CD14-positive monocyte (primary cell): Measurements from ENCODE around the gene LMBRD1. TPM values are rescaled to one million over a fixed set of nuclear protein-coding genes. Genes with fewer than 3 reads are reported as not detected.

ENCODE experiments used
- DNase-seq, 3 donors: peaks; one replicate each; pipeline ENCODE4 v3.0.0-alpha.2; 2011 to 2022
- H2AFZ ChIP-seq: 2 replicates; pipeline ENCODE4 v1.6.0; 2012; ENCODE audit warnings: mild to moderate bottlenecking, low read depth, low read length, inconsistent platforms; ENCODE audit not compliant: insufficient read depth, poor library complexity, severe bottlenecking
- H3K27ac ChIP-seq, 2 donors: 1 replicate in 1 of 2; 2 replicates in 1 of 2; pipeline ENCODE4 v1.5.1; 2012 to 2013; ENCODE audit warnings: low read length in 2 of 2, control low read depth in 1 of 2, inconsistent platforms in 1 of 2, low read depth in 1 of 2, mild to moderate bottlenecking in 1 of 2
- H3K27me3 ChIP-seq, 2 donors: one replicate each; pipeline versions ENCODE4 v1.6.0 to v1.6.1; 2011 to 2013; ENCODE audit warnings: low read length in 2 of 2; ENCODE audit not compliant: control insufficient read depth in 2 of 2, insufficient read depth in 2 of 2
- H3K36me3 ChIP-seq, 2 donors: replicated peaks in 1 of 2; 1 replicate in 1 of 2; 2 replicates in 1 of 2; pipeline versions ENCODE4 v1.5.1 to v1.6.1; 2012 to 2013; ENCODE audit warnings: low read length in 2 of 2, control low read depth in 1 of 2, inconsistent platforms in 1 of 2, mild to moderate bottlenecking in 1 of 2; ENCODE audit not compliant: insufficient read depth in 2 of 2, control insufficient read depth in 1 of 2
- H3K4me1 ChIP-seq, 2 donors: 1 replicate in 1 of 2; 2 replicates in 1 of 2; pipeline versions ENCODE4 v1.5.1 to v1.6.1; 2012 to 2013; ENCODE audit warnings: low read length in 2 of 2, control low read depth in 1 of 2, inconsistent platforms in 1 of 2, mild to moderate bottlenecking in 1 of 2, moderate library complexity in 1 of 2; ENCODE audit not compliant: insufficient read depth in 2 of 2, control insufficient read depth in 1 of 2
- H3K4me2 ChIP-seq: replicated peaks from 2 replicates; pipeline ENCODE3; 2012; ENCODE audit warnings: low read length, moderate library complexity, mild to moderate bottlenecking; ENCODE audit not compliant: poor library complexity, severe bottlenecking; ENCODE audit errors: extremely low read depth
- H3K4me3 ChIP-seq, 3 experiments: fragments of 200-600 bp in 1 of 3; sonication (generic) in 1 of 3; replicated peaks in 1 of 3; 1 replicate in 2 of 3; 2 replicates in 1 of 3; pipeline ENCODE4 v1.5.1; 2011 to 2013; ENCODE audit warnings: low read length in 3 of 3, mild to moderate bottlenecking in 3 of 3, control low read depth in 2 of 3, low read depth in 2 of 3, inconsistent platforms in 1 of 3, moderate library complexity in 1 of 3
- H3K79me2 ChIP-seq: 2 replicates; pipeline ENCODE4 v1.6.0; 2012; ENCODE audit warnings: mild to moderate bottlenecking, control low read depth, inconsistent platforms, low read length, moderate library complexity; ENCODE audit not compliant: insufficient read depth
- H3K9ac ChIP-seq: 2 replicates; pipeline ENCODE4 v1.6.0; 2017; ENCODE audit warnings: low read length, mild to moderate bottlenecking; ENCODE audit not compliant: insufficient read depth, poor library complexity, severe bottlenecking
- H3K9me3 ChIP-seq, 2 donors: replicated peaks in 1 of 2; 1 replicate in 1 of 2; 2 replicates in 1 of 2; pipeline versions ENCODE4 v1.5.1 to v1.6.1; 2012 to 2013; ENCODE audit warnings: low read length in 2 of 2, control low read depth in 1 of 2; ENCODE audit not compliant: control insufficient read depth in 1 of 2, insufficient read depth in 1 of 2
- H4K20me1 ChIP-seq: 2 replicates; pipeline ENCODE4 v1.6.0; 2012; ENCODE audit warnings: mild to moderate bottlenecking, low read length, control low read depth, moderate library complexity; ENCODE audit not compliant: insufficient read depth
- H3K27ac Mint-ChIP-seq, 7 donors: one replicate each; pipeline ENCODE4 v1.8.0; 2020; ENCODE audit warnings: mild to moderate bottlenecking in 7 of 7, mixed read lengths in 7 of 7, moderate library complexity in 6 of 7, inconsistent platforms in 2 of 7
- H3K27me3 Mint-ChIP-seq, 3 donors: one replicate each; pipeline ENCODE4 v1.8.0; 2021 to 2022; ENCODE audit warnings: low read depth in 3 of 3, mild to moderate bottlenecking in 3 of 3, mixed read lengths in 3 of 3, moderate library complexity in 3 of 3, inconsistent platforms in 1 of 3
- H3K36me3 Mint-ChIP-seq, 2 donors: one replicate each; pipeline ENCODE4 v1.8.0; 2020; ENCODE audit warnings: mixed read lengths in 2 of 2, inconsistent platforms in 1 of 2, mild to moderate bottlenecking in 1 of 2
- H3K4me1 Mint-ChIP-seq: one replicate; pipeline ENCODE4 v1.8.0; 2020; ENCODE audit warnings: mild to moderate bottlenecking, mixed read lengths
- H3K4me3 Mint-ChIP-seq, 2 donors: one replicate each; pipeline ENCODE4 v1.8.0; 2020; ENCODE audit warnings: mild to moderate bottlenecking in 2 of 2, mixed read lengths in 2 of 2, moderate library complexity in 1 of 2
- H3K9me3 Mint-ChIP-seq, 7 donors: one replicate each; pipeline ENCODE4 v1.8.0; 2020 to 2022; ENCODE audit warnings: mixed read lengths in 7 of 7, mild to moderate bottlenecking in 6 of 7, moderate library complexity in 6 of 7, inconsistent platforms in 2 of 7
- CTCF ChIP-seq: fragments of 200-600 bp; IDR thresholded peaks from one replicate; pipeline ENCODE4 v1.8.0; 2022; ENCODE audit warnings: antibody characterized with exemption, mild to moderate bottlenecking
- WGBS: methylation state at CpG from one replicate; pipeline ENCODE4 v1.1.5; 2013; ENCODE audit warnings: missing lambda C conversion rate; ENCODE audit not compliant: insufficient coverage; 5-methylcytosine and 5-hydroxymethylcytosine counted together
- intact Hi-C, 2 donors: fragments of 100-400 bp; cut with micrococcal nuclease; formaldehyde crosslinking; loops; one replicate each; pipeline versions ENCODE4 v1.15.0 to v1.15.1; 2023
- polyA plus RNA-seq, 3 donors: library from polyadenylated mRNA; depleted of rRNA in 1 of 3; unstranded in 2 of 3; stranded (reverse) in 1 of 3; fragments of 300-500 nt in 2 of 3; fragments of >200 nt in 1 of 3; fragmentation: Illumina TruSeq in 2 of 3; gene quantifications; 1 replicate in 2 of 3; 2 replicates in 1 of 3; pipeline ENCODE4 v1.2.3, GENCODE V29; 2012 to 2021

LMBRD1 gene
- polyA plus RNA-seq, 3 donors, result 24.7 to 71.6 (median 64.2) TPM

- intact Hi-C loops, result no loop called here
- WGBS, result no CpG with 5 or more reads among the region's 1 CpG
- no peaks in the 10 kb centered on the region for H3K9me3 ChIP-seq
- H3K36me3 ChIP-seq, result peaks cover 0 to 26% of the 10 kb centered on the region in 2 donors
- Mint-ChIP-seq H3K36me3 (peaks cover 28 to 45% of the 10 kb centered on the region in 2 donors), H3K4me3 (no peak overlapping the region), H3K9me3 (no peaks in the 10 kb centered on the region), H3K27me3 (peaks cover 0 to 3% (median 0%) of the 10 kb centered on the region in 3 donors), H3K4me1 (no peaks in the 10 kb centered on the region), H3K27ac (no peak overlapping the region)
- no peak for DNase-seq
- no peak overlapping the region for H3K27ac ChIP-seq
- H3K79me2 ChIP-seq, result no peaks in the 10 kb centered on the region
- no peaks in the 10 kb centered on the region for H4K20me1 ChIP-seq
- no peaks in the 10 kb centered on the region for H3K27me3 ChIP-seq
- H3K4me1 ChIP-seq, result no peaks in the 10 kb centered on the region
- no peak for TF ChIP-seq CTCF
- no peak overlapping the region for H3K9ac ChIP-seq
- no peak overlapping the region for H2AFZ ChIP-seq
- H3K4me3 ChIP-seq, result no peak overlapping the region
- H3K4me2 ChIP-seq, result no peak overlapping the region
These were observed 105.8 kb downstream of the LMBRD1 start for GRCh38 chr6:69690986-69691385.

GRCh38 chr6:69680302-69680701 is 116.5 kb downstream of the LMBRD1 start:
- no peak overlapping the region for H3K27ac Mint-ChIP-seq
- no peaks in the 10 kb centered on the region for H3K4me1 Mint-ChIP-seq
- Histone ChIP-seq H2AFZ (no peak overlapping the region), H3K36me3 (peaks cover 15 to 27% of the 10 kb centered on the region in 2 donors), H3K4me2 (no peak overlapping the region), H3K9ac (no peak overlapping the region), H3K9me3 (no peaks in the 10 kb centered on the region), H3K79me2 (no peaks in the 10 kb centered on the region), H3K4me3 (no peak overlapping the region), H3K27ac (no peak overlapping the region), H3K4me1 (no peaks in the 10 kb centered on the region), H4K20me1 (no peaks in the 10 kb centered on the region), H3K27me3 (no peaks in the 10 kb centered on the region)
- no peak for DNase-seq
- WGBS, result no CpG with 5 or more reads among the region's 1 CpG
- peaks cover 31 to 36% of the 10 kb centered on the region in 2 donors for H3K36me3 Mint-ChIP-seq
- intact Hi-C loops, result no loop called here
- no peak for TF ChIP-seq CTCF
- no peak overlapping the region for H3K4me3 Mint-ChIP-seq
- no peaks in the 10 kb centered on the region for H3K27me3 Mint-ChIP-seq
- H3K9me3 Mint-ChIP-seq, result no peaks in the 10 kb centered on the region
